ENCODE results near the gene SEPTIN5.
A peak's percentile ranks its signal among the peaks of the same experiment; 100 is the strongest.

SEPTIN5 gene

GRCh38 chr22:19753090-19753842, 39.0 kb downstream of the SEPTIN5 start:
- no peak for DNase-seq (ENCODE audit: low read depth)
- no peak overlapping the region for H3K4me3 ChIP-seq (ENCODE audit: control insufficient read depth, low read depth, low read length)
- no peak for TF ChIP-seq CTCF (IDR thresholded peaks at IDR 0.05; ENCODE audit: control insufficient read depth, insufficient read depth, low read depth, low read length, missing control alignments)

GRCh38 chr22:19753996-19754700, 39.8 kb downstream of the SEPTIN5 start:
- no peak for DNase-seq (ENCODE audit: low read depth)
- no peak for TF ChIP-seq CTCF (IDR thresholded peaks at IDR 0.05; ENCODE audit: control insufficient read depth, insufficient read depth, low read depth, low read length, missing control alignments)
- H3K4me3 ChIP-seq (ENCODE audit: control insufficient read depth, low read depth, low read length): no peak overlapping the region

- H3K4me3 ChIP-seq (ENCODE audit: control insufficient read depth, low read depth, low read length): no peak overlapping the region
- no peak for DNase-seq (ENCODE audit: low read depth)
- no peak for TF ChIP-seq CTCF (IDR thresholded peaks at IDR 0.05; ENCODE audit: control insufficient read depth, insufficient read depth, low read depth, low read length, missing control alignments)
These were observed 40.4 kb downstream of the SEPTIN5 start for GRCh38 chr22:19754701-19755144.

GRCh38 chr22:19755145-19755710, 40.9 kb downstream of the SEPTIN5 start:
- no peak overlapping the region for H3K4me3 ChIP-seq (ENCODE audit: control insufficient read depth, low read depth, low read length)
- no peak for TF ChIP-seq CTCF (IDR thresholded peaks at IDR 0.05; ENCODE audit: control insufficient read depth, insufficient read depth, low read depth, low read length, missing control alignments)
- no peak for DNase-seq (ENCODE audit: low read depth)

- H3K4me3 ChIP-seq (ENCODE audit: control insufficient read depth, low read depth, low read length): no peak overlapping the region
- TF ChIP-seq CTCF (IDR thresholded peaks at IDR 0.05; ENCODE audit: control insufficient read depth, insufficient read depth, low read depth, low read length, missing control alignments): peak; percentile 12
- DNase-seq (ENCODE audit: low read depth): no peak
These were observed 41.5 kb downstream of the SEPTIN5 start for GRCh38 chr22:19755722-19756287.

GRCh38 chr22:19756288-19757128, 42.2 kb downstream of the SEPTIN5 start:
- DNase-seq (ENCODE audit: low read depth): no peak
- H3K4me3 ChIP-seq (ENCODE audit: control insufficient read depth, low read depth, low read length): no peak overlapping the region
- peak; percentile 52 for TF ChIP-seq CTCF (IDR thresholded peaks at IDR 0.05; ENCODE audit: control insufficient read depth, insufficient read depth, low read depth, low read length, missing control alignments)

Measured in AG09309 (cell line).